Neural progenitor cell (in vitro differentiated cells): ENCODE data around the gene ADGRG1. TPM values are rescaled to one million over a fixed set of nuclear protein-coding genes. Genes with fewer than 3 reads are reported as not detected.
"Not testable (repeated sequence)": the region's sequence is repeated elsewhere in the genome, so short reads cannot be mapped to it uniquely, and the experiment has no call there.

Experiments
- DNase-seq: peaks from one replicate; pipeline ENCODE4 v3.0.0-alpha.2; 2016; ENCODE audit warnings: low spot score
- H2AFZ ChIP-seq: fragments of 200-600 bp; sonication (generic); replicated peaks from 2 replicates; pipeline ENCODE4 v1.6.1; 2016; ENCODE audit warnings: antibody characterized with exemption
- H3F3A ChIP-seq: fragments of 200-600 bp; sonication (generic); 2 replicates; pipeline ENCODE4 v1.6.1; 2016; ENCODE audit warnings: antibody characterized with exemption, low read depth
- H3K27ac ChIP-seq: fragments of 200-600 bp; sonication (generic); 2 replicates; pipeline ENCODE4 v1.5.1; 2016; ENCODE audit warnings: mild to moderate bottlenecking
- H3K27me3 ChIP-seq: fragments of 200-600 bp; sonication (generic); 2 replicates; pipeline ENCODE4 v1.6.1; 2016; ENCODE audit warnings: mild to moderate bottlenecking, moderate library complexity
- H3K36me3 ChIP-seq: fragments of 200-600 bp; sonication (generic); 2 replicates; pipeline ENCODE4 v1.5.1; 2016
- H3K4me1 ChIP-seq: fragments of 200-600 bp; sonication (generic); 2 replicates; pipeline ENCODE4 v1.6.1; 2016; ENCODE audit warnings: mixed run types
- H3K4me2 ChIP-seq: fragments of 200-600 bp; sonication (generic); 2 replicates; pipeline ENCODE4 v1.6.1; 2016
- H3K4me3 ChIP-seq: fragments of 200-600 bp; sonication (generic); 2 replicates; pipeline ENCODE4 v1.5.1; 2016
- H3K79me2 ChIP-seq: fragments of 200-600 bp; sonication (generic); 2 replicates; pipeline ENCODE4 v1.6.1; 2016; ENCODE audit warnings: low read depth
- H3K9ac ChIP-seq: fragments of 200-600 bp; sonication (generic); 2 replicates; pipeline ENCODE4 v1.6.1; 2016
- H3K9me3 ChIP-seq: fragments of 200-600 bp; sonication (generic); 2 replicates; pipeline ENCODE4 v1.5.1; 2016; ENCODE audit warnings: low read depth
- H4K20me1 ChIP-seq: fragments of 200-600 bp; sonication (generic); 2 replicates; pipeline ENCODE4 v1.6.1; 2016; ENCODE audit warnings: low read depth
- H3K27ac Mint-ChIP-seq: 3 replicates; pipeline ENCODE4 v1.8.0; 2021; ENCODE audit warnings: mixed read lengths
- H3K27me3 Mint-ChIP-seq: 2 replicates; pipeline ENCODE4 v1.8.0; 2022; ENCODE audit warnings: low read depth, mild to moderate bottlenecking, inconsistent platforms, moderate library complexity, mixed read lengths; ENCODE audit not compliant: insufficient read depth
- H3K36me3 Mint-ChIP-seq: 3 replicates; pipeline ENCODE4 v1.8.0; 2021; ENCODE audit warnings: mixed read lengths
- H3K4me1 Mint-ChIP-seq: 3 replicates; pipeline ENCODE4 v1.8.0; 2021; ENCODE audit warnings: mixed read lengths
- H3K4me3 Mint-ChIP-seq: 3 replicates; pipeline ENCODE4 v1.8.0; 2021; ENCODE audit warnings: mild to moderate bottlenecking, moderate library complexity, mixed read lengths
- H3K9me3 Mint-ChIP-seq: 3 replicates; pipeline ENCODE4 v1.8.0; 2020; ENCODE audit warnings: mixed read lengths
- CTCF ChIP-seq: fragments of 200-600 bp; sonication (generic); IDR thresholded peaks from 2 replicates; pipeline ENCODE4 v1.5.1; 2017; ENCODE audit warnings: antibody characterized with exemption, mild to moderate bottlenecking
- EZH2 ChIP-seq: fragments of 200-600 bp; sonication (generic); IDR thresholded peaks from 2 replicates; pipeline ENCODE4 v1.6.1; 2017; ENCODE audit warnings: antibody characterized with exemption, mild to moderate bottlenecking, moderate library complexity
- EZH2phosphoT487 ChIP-seq: fragments of 200-600 bp; sonication (generic); IDR thresholded peaks from 2 replicates; pipeline ENCODE4 v1.6.1; 2017; ENCODE audit warnings: antibody characterized with exemption
- total RNA-seq: library from RNA; depleted of rRNA; stranded (reverse); fragments of >200 nt; gene quantifications from 2 replicates; pipeline ENCODE4 v1.2.3, GENCODE V29; 2015; ENCODE audit warnings: low replicate concordance

Gene ADGRG1
- total RNA-seq, 1 donor from 2014 or later: 8.0 TPM

- H3K27me3 ChIP-seq: no peaks in the 10 kb centered on the region
- peaks cover 5% of the 10 kb centered on the region for H3K4me1 Mint-ChIP-seq
- H3K4me2 ChIP-seq: no peak overlapping the region
- H3K36me3 Mint-ChIP-seq: no peaks in the 10 kb centered on the region
- no peaks in the 10 kb centered on the region for H4K20me1 ChIP-seq
- TF ChIP-seq EZH2 (no peak), CTCF (no peak), EZH2phosphoT487 (no peak)
- no peak overlapping the region for H3K4me3 ChIP-seq
- H3K27ac ChIP-seq: no peak overlapping the region
- DNase-seq: no peak
- no peaks in the 10 kb centered on the region for H3K4me1 ChIP-seq
- H3K4me3 Mint-ChIP-seq: no peak overlapping the region
- H3K36me3 ChIP-seq: no peaks in the 10 kb centered on the region
- peaks cover 8% of the 10 kb centered on the region for H3K27me3 Mint-ChIP-seq
- no peaks in the 10 kb centered on the region for H3K9me3 ChIP-seq
- no peaks in the 10 kb centered on the region for H3F3A ChIP-seq
- H3K9ac ChIP-seq: no peak overlapping the region
- no peaks in the 10 kb centered on the region for H3K79me2 ChIP-seq
- H2AFZ ChIP-seq: no peak overlapping the region
- no peak overlapping the region for H3K27ac Mint-ChIP-seq
- no peaks in the 10 kb centered on the region for H3K9me3 Mint-ChIP-seq
Measured at GRCh38 chr16:57669476-57670162, 41.2 kb downstream of the ADGRG1 start.

GRCh38 chr16:57670196-57670595 lies 41.8 kb downstream of the ADGRG1 start:
- H3K4me1 Mint-ChIP-seq: peaks cover 5% of the 10 kb centered on the region
- Histone ChIP-seq H2AFZ (no peak overlapping the region), H3K9me3 (no peaks in the 10 kb centered on the region), H3F3A (peaks cover under 1% of the 10 kb centered on the region), H4K20me1 (no peaks in the 10 kb centered on the region), H3K27me3 (no peaks in the 10 kb centered on the region), H3K4me1 (peaks cover under 1% of the 10 kb centered on the region), H3K36me3 (no peaks in the 10 kb centered on the region), H3K27ac (no peak overlapping the region), H3K9ac (no peak overlapping the region), H3K79me2 (no peaks in the 10 kb centered on the region), H3K4me3 (no peak overlapping the region), H3K4me2 (no peak overlapping the region)
- no peaks in the 10 kb centered on the region for H3K9me3 Mint-ChIP-seq
- H3K4me3 Mint-ChIP-seq: no peak overlapping the region
- TF ChIP-seq EZH2phosphoT487 (no peak), CTCF (no peak), EZH2 (no peak)
- no peak overlapping the region for H3K27ac Mint-ChIP-seq
- DNase-seq: no peak
- H3K36me3 Mint-ChIP-seq: no peaks in the 10 kb centered on the region
- H3K27me3 Mint-ChIP-seq: peaks cover 8% of the 10 kb centered on the region

GRCh38 chr16:57671451-57671850 lies 43.0 kb downstream of the ADGRG1 start:
- not testable (repeated sequence) for H3K9me3 Mint-ChIP-seq, H3K27ac ChIP-seq, H3K4me3 Mint-ChIP-seq, DNase-seq, H3K4me2 ChIP-seq, H2AFZ ChIP-seq, H4K20me1 ChIP-seq, H3K27ac Mint-ChIP-seq, H3K36me3 Mint-ChIP-seq, H3K36me3 ChIP-seq, H3K27me3 Mint-ChIP-seq, H3K79me2 ChIP-seq, H3K4me3 ChIP-seq, H3K27me3 ChIP-seq, H3K9ac ChIP-seq, H3F3A ChIP-seq, H3K9me3 ChIP-seq
- peaks cover 13% of the 10 kb centered on the region for H3K4me1 ChIP-seq
- peaks cover 16% of the 10 kb centered on the region for H3K4me1 Mint-ChIP-seq

GRCh38 chr16:57672416-57672815 lies 44.0 kb downstream of the ADGRG1 start:
- H3K36me3 Mint-ChIP-seq: no peaks in the 10 kb centered on the region
- Histone ChIP-seq H3K79me2 (no peaks in the 10 kb centered on the region), H3K9me3 (no peaks in the 10 kb centered on the region), H3K27me3 (no peaks in the 10 kb centered on the region), H4K20me1 (no peaks in the 10 kb centered on the region), H2AFZ (no peak overlapping the region), H3K4me3 (no peak overlapping the region), H3K27ac (no peak overlapping the region), H3K4me2 (no peak overlapping the region), H3F3A (peaks cover 10% of the 10 kb centered on the region), H3K9ac (no peak overlapping the region), H3K36me3 (no peaks in the 10 kb centered on the region), H3K4me1 (peaks cover 19% of the 10 kb centered on the region)
- H3K4me1 Mint-ChIP-seq: peaks cover 20% of the 10 kb centered on the region
- no peak overlapping the region for H3K27ac Mint-ChIP-seq
- TF ChIP-seq EZH2 (no peak), CTCF (no peak), EZH2phosphoT487 (no peak)
- H3K4me3 Mint-ChIP-seq: no peak overlapping the region
- H3K27me3 Mint-ChIP-seq: peaks cover 6% of the 10 kb centered on the region
- H3K9me3 Mint-ChIP-seq: no peaks in the 10 kb centered on the region
- no peak for DNase-seq
